Heart left ventricle (tissue), 13 donors: ENCODE measurements around the gene KCNJ16.

Source experiments
- CTCF ChIP-seq, 12 donors: fragments of 200-600 bp; sonication (generic) in 4 of 12; IDR thresholded peaks; one replicate each; pipeline versions ENCODE4 v1.5.0 to v1.8.0; 2018 to 2022; ENCODE audit warnings: antibody characterized with exemption in 12 of 12, mild to moderate bottlenecking in 5 of 12
- POLR2A ChIP-seq, 2 donors: fragments of 450-650 bp; IDR thresholded peaks; one replicate each; pipeline ENCODE4 v1.6.1; 2017; ENCODE audit warnings: antibody characterized with exemption in 2 of 2, mild to moderate bottlenecking in 2 of 2, moderate library complexity in 2 of 2
- donor health status: ischemic (EF 13 %, LVEDD 7.1; RV severe dilation, severe dysfunction).
- donor health status: DM: no; HTN: yes; CAD: no.
- donor health status: DM: no; HTN: no; CAD: no.
- donor health status: ischemic (EF 25% LVEDD 6.9; RV normal size, moderate dysfunction).
- donor health status: ischemic (EF 25% LVEDD 5.7; RV mildly dilated, moderate dysfunction).
- donor health status: ischemic (EF 35%, LVEDD 5.7; RV mildly dilated, moderate dysfunction).
- donor health status: nonischemic (EF 11% LVEDD 7.7; RV severe dilation, severe dysfunction).
- donor health status: DM: yes; HTN: yes; CAD: no.
- donor health status: PGD.
- donor health status: ischemic (EF 29% LVEDD 5.4; RV normal size, mild dysfunction).
- donor health status: nonischemic (EF 23%, LVEDD 6.1; RV moderate dilation, normal function).

GRCh38 chr17:70031341-70031740 is 43.7 kb upstream of the KCNJ16 start:
- no peak for TF ChIP-seq CTCF (IDR thresholded peaks at IDR 0.05)
- TF ChIP-seq POLR2A (IDR thresholded peaks at IDR 0.05): no peak
